Islet precursor cell (in vitro differentiated cells): ENCODE data around the gene DNAJC8.

ENCODE experiments used
- DNase-seq: peaks from one replicate; pipeline ENCODE4 v3.0.0-alpha.2; 2018

The DNAJC8 gene, protein sequence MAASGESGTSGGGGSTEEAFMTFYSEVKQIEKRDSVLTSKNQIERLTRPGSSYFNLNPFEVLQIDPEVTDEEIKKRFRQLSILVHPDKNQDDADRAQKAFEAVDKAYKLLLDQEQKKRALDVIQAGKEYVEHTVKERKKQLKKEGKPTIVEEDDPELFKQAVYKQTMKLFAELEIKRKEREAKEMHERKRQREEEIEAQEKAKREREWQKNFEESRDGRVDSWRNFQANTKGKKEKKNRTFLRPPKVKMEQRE

DNA sequence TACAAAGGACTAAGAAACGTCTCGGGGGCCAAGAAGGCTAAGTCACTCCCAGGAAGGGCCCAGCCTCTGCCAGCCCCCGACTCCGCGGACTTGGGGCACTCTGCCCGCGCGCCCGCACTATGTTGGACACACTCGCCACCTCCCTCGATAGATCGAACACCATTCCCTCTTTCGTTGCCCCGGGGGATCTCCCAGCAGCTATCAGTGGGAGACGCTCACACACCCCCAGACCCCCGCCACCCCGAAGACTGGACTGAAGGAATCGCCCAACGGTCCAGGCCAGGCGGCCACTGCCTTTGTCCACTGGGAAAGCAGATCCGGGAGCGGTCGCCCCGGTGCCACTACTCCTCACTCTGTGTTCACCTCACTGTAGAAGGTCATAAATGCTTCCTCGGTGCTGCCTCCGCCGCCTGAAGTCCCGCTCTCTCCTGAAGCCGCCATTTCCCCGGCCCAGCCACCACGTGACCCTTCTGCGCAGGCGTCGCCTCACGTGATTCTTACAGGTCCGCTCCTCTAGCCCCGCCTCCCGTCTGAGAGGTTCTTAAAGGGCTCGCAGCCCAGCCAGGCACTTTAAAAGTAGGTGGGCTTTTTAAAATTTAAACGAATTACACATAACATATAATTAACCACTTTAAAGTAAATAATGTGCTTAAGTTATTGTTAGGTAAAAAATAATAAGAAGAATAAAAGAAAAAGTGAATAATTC is at the start of gene DNAJC8:
TSS of gene DNAJC8 (minus strand) at position 472 of the 706 bp plus-strand sequence. CDS start at position 441, 31 bp downstream.
- peak; percentile 96 for DNase-seq

DNA sequence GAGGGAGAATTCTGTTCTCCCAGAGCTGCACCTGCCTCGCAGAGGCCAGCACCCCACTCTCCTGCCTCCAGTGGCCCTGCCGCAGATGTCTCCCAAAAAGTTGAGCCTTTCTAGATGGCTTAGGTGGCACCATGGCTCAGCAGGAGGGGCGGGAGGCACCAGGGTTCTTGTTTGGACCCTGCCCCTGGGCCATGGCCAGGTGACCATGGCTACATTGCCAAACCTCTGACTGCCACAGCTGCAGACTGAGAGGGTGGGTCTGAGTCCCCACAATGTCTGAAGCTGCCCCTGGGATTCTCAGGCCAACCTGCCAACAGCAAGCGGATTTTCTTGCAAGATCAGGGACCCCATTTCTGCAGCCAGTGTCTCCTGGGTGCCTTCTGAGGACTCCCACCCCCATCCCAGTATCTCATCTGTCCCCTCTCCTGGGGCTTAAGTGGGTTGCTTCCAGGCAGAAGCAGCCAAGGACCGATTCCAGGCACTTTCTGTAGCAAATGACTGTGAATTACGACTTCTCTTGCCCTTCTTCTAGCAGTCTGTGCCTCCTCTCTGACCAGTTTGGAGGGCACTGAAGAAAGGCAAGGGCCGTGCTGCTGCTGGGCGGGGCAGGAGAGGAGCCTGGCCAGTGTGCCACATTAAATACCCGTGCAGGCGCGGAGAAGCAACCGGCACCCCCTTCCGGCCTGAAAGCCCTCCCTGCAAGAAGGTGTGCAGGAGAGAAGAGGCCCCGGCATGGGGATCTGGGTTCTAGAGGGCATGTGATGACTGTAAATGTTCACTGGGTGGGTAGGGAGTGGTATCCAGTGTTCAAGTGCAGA is 49.0 kb upstream of the DNAJC8 start:
- no peak for DNase-seq

DNA sequence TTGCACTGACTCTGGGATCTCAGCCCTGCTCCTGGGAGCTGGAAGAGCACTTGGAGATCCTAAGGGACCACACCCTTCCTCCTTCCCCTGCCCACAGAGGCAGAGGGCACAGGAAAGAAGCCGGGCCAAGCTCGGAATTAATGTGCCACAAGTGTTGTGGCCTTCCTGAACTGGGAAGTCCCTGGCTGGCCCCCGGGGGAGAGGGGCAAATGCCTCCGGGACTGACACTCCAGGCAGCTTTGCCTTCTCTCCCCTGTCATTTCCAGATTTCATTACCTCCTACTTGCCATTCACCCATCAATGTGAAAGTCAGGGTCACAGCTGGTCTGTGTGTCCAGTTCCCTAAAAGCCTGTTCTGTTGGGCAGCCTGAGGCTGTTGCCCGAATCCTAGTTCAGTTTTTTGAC is 48.1 kb upstream of the DNAJC8 start:
- DNase-seq: no peak

GRCh38 chr1:28280501-28280900 is 47.7 kb upstream of the DNAJC8 start:
- DNase-seq: no peak

DNA sequence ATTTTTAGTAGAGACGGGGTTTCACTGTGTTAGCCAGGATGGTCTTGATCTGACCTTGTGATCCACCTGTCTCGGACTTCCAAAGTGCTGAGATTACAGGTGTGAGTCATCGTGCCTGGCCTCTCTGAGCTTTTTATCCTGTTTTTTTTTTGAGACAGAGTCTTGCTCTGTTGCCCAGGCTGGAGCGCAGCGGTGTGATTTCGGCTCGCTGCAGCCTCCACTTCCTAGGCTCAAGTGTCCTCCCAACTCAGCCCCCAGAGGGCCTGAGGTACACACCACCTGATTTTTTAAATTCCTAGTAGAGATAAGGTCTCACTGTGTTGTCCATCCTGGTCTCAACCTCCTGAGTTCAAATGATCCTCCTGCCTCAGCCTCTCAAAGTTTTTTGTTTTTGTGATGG is 46.9 kb upstream of the DNAJC8 start:
- DNase-seq: no peak

- DNase-seq: no peak
Measured at GRCh38 chr1:28278763-28279162, 45.9 kb upstream of the DNAJC8 start.

DNA sequence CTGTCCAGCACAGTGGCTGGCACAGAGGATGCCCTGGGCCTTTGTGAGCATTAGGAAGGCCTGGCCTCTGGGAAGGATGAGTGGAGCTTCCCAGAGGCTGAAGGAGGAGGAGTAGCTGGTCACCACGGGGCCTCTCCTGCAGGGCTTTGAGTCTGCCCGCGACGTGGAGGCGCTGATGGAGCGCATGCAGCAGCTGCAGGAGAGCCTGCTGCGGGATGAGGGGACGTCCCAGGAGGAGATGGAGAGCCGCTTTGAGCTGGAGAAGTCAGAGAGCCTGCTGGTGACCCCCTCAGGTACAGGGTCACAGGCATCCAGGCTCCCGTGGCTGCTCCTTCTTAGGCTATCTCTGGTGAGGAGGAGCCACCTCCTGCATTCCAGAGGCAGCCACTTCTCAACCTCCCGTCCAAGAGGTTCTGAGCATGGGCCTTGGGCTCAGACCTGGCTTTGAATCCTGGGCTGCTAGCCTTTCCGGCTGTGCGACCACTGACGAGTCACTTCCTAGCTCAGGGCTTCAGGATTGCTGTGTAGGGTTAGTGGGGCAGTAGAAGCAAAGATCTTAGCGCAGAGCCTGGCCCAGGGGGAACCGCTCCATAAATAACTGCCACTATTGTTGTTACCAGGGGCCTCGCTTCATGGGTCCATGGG is 40.5 kb upstream of the DNAJC8 start:
- peak; percentile 84 for DNase-seq

DNA sequence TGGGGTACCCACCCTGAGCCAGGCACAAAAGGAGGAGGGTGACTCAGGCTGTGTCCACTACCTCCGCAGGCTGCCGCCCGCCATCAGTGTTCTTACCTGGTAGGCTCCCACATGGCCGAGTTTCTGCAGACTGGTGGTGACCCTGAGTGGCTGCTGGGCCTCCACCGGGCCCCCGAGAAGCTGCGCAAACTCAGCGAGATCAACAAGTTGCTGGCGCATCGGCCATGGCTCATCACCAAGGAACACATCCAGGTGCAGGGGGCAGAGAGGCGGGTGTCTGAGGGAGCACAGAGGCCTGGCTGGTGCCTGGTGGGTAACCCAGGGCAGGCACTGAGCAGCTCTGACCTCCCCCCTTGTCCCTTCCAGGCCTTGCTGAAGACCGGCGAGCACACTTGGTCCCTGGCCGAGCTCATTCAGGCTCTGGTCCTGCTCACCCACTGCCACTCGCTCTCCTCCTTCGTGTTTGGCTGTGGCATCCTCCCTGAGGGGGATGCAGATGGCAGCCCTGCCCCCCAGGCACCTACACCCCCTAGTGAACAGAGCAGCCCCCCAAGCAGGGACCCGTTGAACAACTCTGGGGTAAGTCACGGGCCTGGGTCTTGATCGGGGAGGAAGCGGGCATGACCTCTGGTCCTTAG is 39.5 kb upstream of the DNAJC8 start:
- no peak for DNase-seq

DNA sequence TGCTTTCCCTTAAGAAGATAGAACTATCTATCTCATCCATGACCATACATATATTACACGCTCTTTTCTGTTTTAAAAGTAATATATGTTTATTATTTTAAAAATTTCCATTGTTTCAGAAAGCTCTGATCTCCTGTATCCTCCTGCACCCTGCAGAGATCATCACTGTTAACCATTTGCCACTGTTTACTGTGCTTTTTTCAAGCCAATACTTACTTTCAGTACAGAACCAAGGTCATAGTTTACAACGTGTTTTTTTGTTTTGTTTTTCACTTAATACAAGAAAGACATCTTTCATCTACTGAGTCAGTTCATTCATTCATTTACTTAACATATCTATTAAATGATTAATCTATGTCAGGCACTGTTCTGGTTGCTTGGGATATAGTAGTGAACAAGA is 36.7 kb upstream of the DNAJC8 start:
- DNase-seq: no peak

GRCh38 chr1:28267633-28268032 is 34.8 kb upstream of the DNAJC8 start:
- no peak for DNase-seq

- DNase-seq: no peak
Measured at GRCh38 chr1:28266920-28267322, 34.1 kb upstream of the DNAJC8 start.

DNA sequence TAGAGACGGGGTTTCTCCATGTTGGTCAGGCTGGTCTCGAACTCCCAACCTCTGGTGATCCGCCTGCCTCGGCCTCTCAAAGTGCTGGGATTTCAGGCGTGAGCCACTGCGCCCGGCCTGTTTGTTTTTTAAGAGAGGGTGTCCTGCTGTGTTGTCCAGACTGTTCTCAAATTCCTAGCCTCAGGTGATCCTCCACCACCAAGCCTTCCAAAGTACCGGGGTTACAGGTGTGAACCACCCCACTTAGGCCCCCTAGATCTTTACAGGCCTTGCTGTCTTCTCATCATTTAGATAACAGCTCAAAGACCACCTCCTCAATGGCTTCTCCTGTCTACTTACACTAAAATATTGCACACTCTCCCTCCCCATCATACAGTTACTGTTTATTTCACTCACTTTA is 32.7 kb upstream of the DNAJC8 start:
- DNase-seq: no peak

GRCh38 chr1:28264897-28265296 is 32.1 kb upstream of the DNAJC8 start:
- no peak for DNase-seq

GRCh38 chr1:28260803-28261174 is 28.0 kb upstream of the DNAJC8 start:
- DNase-seq: no peak

- peak; percentile 97 for DNase-seq
Measured at GRCh38 chr1:28259934-28260802, 27.3 kb upstream of the DNAJC8 start.

GRCh38 chr1:28259252-28259933 is 26.6 kb upstream of the DNAJC8 start, which contains the start of gene SESN2:
Gene SESN2 (plus strand): TSS chr1:28259518. CDS start chr1:28259848, 330 bp downstream.
- DNase-seq: peak; percentile 99

GRCh38 chr1:28258628-28259251 is 25.9 kb upstream of the DNAJC8 start:
- no peak for DNase-seq

DNA sequence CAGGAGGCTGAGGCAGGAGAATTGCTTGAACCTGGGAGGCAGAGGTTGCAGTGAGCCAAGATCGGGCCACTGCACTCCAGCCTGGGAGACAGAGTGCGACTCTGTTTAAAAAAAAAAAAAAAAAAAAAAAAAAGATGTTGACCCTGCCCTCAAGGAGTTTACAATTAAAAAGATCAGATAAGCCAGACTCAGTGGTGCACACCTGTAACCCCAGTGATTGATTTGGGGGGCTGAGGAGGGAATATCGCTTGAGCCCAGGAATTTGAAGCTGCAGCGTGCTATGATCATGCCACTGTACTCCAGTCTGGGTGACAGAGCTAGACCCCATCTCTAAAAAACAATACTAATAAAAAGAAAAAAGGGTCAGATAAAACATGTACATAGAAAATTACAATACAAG is 24.9 kb upstream of the DNAJC8 start:
- DNase-seq: no peak

DNA sequence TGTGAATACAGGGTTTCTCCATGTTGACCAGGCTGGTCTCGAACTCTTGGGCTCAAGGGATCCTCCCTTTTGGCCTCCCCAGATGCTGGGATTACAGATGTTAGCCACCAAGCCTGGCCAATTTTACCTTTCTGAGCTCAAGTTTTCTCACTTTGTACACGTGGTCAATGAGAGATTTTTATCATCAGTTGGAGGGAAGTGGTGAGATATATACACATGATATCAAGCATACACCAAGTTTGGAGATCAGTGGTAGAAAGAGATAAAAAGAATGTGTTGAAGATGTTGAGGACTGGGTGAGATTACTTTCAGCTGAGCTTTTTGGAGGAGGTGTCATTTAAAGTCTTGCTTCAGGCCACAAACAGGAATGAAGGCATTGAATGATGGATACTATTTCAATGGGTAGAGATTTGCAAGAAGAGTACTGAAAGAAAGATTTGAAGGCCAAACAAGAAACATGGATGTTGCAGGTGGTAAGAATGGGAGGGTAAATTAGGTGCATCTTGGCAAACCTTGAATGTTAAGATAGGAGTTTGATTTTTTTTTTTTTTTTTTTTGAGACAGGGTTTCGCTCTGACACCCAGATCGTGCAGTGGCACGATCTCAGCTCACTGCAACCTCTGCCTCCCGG is 23.5 kb upstream of the DNAJC8 start:
- DNase-seq: no peak

GRCh38 chr1:28249866-28250295 is 17.1 kb upstream of the DNAJC8 start:
- no peak for DNase-seq
